NCI-H510A treated with DMSO at 0.1 percent for 48 hours (cell line): ENCODE results near the gene TCL1A.
"Not testable (repeated sequence)": the region's sequence is repeated elsewhere in the genome, so short reads cannot be mapped to it uniquely, and the experiment has no call there.

Experiments used
- DNase-seq: peaks from one replicate; lab custom pipeline; 2025; lab: John Stamatoyannopoulos, UW

The TCL1A gene

DNA sequence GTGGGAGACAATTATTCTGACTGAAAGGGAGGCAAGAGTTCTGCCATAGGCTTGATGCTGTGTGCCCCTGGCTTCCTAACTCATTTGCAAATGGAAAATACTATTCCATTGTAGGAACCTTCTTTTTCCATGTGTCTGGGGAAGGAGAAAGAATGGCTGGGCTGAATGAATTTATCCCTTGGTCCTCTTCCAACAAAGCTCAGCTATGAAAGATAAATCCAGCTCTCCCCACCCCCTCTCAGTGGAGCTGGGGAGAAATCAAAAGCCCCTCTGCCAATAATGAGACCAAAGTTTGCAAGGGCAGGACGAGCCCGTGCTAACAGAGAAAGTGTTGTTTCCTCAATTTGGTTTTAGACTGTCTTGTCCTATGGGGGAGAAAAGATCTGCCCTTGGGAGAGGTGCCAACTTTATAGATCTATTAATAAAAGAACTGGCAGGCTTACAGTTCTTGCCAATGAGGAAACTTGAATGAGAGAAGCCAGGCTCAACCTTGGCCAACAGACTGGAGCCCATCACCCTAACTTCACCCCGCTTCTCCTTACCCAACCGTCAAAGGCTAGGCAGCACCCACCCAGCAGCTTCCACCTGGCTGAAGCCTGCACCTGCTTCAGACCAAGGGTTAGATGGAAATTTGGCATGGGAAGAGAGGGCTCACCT lies 36.6 kb downstream of the TCL1A start:
- no peak for DNase-seq

DNA sequence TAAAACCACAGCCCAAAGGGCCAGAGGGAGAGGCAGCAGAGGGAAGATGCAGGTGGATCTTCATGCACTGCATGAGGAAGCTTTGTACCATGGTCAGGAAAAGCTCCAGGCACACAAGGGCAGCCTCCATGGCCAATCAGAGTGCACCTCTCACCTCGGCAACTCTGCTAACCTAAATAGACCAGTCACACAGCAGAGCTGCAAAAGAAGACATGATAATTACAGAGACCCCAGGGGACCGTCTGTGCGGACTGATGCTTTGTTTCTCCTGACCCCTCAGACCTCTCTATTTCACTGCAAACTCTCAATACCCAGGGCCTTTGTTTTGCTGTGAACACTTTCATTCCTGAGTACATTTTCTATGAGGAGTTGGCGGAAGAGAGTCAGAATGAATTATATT lies 38.4 kb downstream of the TCL1A start:
- DNase-seq: no peak

DNA sequence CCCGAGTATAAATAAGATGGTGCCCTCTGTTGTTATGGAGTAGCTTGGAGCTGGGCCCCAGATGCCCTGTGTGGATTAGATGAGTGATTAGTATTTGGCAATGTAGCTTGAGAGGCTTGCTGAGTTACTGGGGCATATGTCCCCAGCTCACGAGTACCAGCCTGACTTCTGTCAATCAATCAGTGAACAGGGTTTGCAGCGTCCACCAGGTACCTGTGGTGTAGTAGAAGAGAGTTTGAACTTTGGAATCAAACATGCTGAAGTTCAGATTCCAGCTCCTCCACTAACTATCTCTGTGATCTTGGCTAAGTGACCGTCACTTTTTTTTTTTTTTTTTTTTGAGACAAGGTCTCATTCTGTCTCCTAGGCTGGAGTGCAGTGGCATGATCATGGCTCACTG lies 39.3 kb downstream of the TCL1A start:
- DNase-seq: no peak

DNA sequence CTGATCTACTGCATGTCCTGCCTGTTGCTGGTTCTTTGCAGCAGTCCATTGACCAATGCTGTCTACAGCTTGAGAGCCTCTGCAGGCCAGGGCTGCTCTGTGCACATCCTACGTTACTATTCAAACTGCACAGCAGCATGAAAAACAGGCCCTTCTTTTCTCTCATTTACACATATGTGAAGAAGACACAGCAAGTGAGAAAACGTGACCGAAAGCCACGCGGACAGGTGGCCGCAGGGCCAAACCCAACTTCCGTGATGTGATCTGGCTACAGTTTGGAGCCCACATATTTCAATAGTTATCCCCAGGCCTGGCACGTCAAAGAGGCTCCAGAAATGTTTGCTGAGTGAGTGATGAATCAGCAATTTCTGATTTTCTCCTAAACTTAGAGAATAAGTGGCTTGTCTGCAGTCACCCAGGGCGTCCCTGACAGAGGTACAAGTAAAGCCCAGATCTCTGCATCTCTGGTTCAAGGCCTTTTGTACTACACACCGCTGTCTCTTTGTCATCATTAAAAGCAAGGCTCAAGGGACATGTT lies 45.6 kb downstream of the TCL1A start:
- no peak for DNase-seq

DNA sequence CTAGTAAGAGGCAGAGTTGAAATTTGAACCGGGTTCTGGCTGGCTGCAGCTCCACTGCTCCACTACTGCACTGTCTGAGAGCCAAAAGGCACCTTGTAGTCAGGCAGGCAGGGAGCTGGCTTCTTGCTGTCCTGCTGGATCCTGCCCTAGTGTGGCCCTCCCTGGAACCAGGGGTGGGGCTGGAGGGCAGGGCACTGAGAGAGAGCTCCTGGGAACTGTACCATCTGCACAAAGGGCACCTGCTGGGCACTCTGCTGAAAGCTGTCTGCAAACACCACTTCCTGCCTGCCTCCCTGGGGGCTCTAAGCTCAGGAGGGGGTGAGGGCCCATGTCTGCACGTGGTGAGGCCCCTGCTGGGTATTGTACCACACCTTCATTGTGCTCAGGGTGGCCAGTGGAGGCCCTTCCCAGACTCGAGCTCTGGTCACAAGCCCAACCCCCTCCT lies 46.7 kb downstream of the TCL1A start:
- peak; percentile 78 for DNase-seq

DNA sequence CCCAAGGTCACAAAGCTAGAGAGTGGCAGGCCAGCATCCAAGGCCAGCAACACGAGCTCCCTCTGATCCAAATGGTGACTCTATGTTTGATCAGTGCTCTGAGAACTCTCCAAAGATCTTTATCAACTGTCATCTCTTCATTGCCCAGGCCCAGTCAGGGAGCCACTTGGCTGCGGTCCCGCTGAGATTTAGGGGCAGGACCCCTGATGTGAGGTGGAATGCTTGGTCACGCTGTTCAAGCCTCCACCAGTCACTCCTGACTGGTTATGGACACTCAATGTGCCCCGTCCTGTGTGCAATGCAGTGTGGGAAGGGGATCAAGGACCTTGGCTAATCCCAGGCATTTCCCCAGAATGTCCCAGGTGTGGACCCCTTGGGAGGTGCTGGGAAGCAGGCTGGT lies 47.5 kb downstream of the TCL1A start:
- DNase-seq: no peak

DNA sequence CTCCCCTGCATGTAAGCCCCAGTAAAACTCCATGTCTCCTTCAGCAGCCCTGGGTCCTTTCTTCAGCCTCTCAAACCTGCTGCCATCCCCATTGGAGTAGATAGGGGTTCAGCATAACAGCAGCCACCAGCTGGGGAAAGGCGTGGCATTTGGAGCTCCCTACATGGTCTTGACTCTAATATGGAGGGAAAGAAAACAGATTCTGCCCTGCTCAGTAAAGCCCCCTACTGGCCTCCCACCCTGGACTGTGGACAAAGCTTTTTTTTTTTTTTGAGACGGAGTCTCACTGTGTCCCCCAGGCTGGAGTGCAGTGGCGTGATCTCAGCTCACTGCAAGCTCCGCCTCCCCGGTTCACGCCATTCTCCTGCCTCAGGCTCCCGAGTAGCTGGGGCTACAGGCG lies 48.4 kb downstream of the TCL1A start:
- DNase-seq: not testable (repeated sequence)

DNA sequence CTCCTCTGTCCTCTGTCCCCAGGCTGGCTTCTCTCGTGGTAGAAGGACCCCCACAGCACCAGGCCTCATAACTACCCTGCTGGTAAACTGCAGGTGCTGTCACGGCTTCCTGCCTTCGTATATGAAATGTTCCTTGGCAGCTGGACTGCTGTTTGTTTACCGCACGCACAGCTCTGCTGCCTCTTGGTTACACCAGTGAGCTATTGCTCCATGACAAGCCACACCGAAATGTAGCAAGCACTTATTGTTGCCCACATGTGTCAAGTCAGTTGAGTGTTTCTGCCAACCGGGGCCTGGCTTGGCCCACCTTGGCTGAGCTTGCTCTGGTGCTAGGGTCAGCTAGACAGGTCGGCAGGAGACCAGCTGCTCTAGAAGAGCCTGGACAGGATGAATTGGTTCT lies 49.4 kb downstream of the TCL1A start:
- peak; percentile 63 for DNase-seq

DNA sequence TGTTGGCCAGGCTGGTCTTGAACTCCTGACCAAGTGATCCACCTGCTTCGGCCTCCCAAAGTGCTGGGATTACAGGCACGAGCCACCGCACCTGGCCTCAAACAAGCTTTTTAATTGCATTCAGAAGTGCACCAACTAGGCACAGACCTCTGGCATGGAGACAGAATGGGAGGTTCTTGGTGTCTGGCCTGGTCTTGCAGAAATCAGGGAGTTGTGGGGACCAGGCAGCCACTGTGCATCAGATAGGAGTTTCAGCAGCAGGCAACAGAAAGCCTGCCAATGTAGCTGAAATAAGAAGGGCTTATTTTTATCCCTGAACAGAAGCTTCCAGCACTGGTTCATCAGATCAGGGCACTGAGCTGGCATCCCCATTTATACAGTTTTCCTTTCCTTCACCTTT lies 49.9 kb downstream of the TCL1A start:
- DNase-seq: no peak

DNA sequence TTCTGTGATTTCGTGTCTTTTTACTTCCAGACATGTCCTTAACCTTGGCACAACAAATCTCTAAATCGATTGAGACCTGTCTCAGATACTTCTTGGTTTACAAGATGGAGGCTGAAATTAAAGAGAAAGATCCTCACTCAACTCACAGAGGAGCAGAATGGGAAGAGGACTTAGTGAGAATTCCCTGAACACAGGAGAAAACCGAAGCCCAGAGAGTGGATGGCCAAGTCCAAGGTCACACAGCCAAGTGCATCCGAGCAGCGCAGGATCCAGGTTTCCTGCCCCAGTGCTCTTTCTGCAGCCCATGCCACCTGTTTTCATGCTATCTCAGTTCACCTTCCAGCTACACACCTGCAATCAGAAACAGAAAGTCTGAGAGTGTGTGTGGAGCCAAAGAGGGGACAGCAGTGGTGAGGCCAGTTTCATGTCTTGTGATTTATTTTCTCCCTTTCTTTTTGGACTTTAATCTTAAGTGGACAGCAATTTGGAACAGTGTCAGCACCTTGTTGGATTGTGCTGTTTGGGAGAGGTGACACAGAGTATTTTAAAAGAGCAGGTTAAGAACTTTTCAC lies 50.6 kb downstream of the TCL1A start:
- DNase-seq: no peak

DNA sequence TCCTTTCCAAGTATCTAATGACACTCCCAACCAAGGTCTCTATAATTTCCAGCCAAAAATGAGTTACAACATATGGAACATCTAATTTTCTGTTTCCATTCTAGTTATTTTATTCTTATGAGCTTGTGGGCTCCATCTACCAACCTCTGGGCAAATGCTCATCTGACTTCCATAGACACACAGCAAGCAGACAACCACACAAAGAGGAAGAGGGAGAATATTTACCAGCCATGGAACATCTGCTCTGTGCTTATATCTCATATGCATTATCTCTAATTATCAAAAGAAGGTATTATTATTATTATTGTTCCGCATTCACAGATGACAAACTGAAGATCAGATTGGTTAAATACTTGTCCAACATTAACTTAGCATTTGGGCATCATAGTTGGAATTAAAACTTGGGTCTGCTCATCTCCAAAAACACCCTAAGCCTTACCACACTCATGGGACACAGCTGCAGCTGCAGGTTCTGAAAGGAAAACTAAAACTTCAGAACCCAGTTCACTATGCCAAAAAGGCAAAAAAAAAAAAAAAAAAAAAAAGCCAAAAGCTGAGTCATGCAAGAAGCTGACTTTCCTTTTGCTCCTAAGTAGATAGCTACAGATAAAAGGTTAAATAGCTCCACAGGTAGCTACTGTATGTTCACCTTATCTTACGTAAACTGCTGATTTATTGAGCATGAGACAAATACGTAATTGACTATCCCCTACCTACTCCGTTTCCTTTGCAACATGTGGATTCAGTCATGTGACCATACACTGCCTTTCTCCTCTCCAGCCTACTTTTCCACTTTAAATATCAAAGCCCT lies 51.3 kb downstream of the TCL1A start:
- no peak for DNase-seq

DNA sequence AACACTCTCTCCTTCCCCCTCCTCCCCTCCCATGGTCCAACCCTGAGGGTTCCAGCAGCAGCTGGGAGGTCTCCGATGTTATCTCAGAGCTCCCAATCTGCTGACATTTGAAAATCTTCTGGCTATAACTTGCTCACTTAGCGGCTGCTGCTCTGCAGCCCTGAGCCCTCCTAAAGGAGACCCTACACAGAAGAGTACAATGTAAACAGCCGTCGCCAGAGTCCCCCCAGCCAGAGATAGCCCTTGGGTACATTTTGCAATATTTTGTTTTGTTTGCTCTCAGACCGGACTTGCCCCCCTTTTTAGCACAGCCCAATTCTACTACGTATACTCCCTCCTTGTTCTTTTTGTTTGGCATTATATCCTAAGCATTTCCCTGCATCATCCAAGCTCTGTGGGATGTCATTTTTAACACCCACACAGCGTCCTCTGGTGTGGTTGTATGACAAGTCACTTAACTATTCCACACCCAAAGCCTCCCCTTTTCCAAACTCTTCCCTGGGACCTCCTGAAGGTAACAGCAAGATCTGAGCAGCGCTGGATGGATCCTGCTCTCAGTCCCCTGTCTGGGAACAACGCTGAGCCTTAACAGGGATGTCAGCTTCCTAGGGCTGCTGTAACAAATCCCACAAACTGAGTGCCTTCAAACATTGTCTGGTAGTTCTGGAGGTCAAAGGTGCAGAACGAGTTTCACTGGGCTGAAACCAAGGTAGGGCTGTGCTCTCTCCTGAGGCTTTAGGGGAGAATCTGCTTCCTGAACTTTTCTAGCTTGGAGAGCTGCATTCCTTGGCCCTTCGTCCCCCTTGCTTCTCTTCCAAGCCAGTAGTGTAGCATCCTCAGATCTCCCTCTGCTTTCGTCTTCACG lies 53.0 kb downstream of the TCL1A start:
- no peak for DNase-seq

DNA sequence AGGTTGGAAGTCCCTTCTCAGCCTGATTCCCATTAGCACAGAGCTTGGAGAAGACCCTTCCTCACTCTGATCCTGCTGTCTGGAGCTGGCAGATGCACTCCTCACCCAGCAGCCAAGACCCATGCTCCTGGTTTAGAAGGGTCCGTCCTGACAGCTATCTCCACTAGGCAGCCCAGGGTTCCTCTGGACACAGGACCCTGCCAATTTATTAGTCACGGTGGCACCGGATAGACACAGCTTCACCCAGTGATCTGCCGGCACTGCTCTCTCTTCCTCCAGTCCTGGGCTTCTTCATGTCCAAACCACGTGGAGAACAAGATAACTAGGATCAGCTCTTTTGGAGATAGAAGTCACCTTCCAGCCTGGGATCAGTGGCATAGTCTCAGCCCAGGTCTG lies 53.9 kb downstream of the TCL1A start:
- no peak for DNase-seq
